22Rv1 (cell line): ENCODE results near the gene CHST15.

Experiments used
- H3K27ac ChIP-seq: fragments of 450-650 bp; 2 replicates; pipeline ENCODE4 v1.5.1; 2017
- CTCF ChIP-seq: fragments of 450-650 bp; IDR thresholded peaks from 2 replicates; pipeline ENCODE4 v1.5.1; 2017; ENCODE audit warnings: mild to moderate bottlenecking
- ZFX ChIP-seq: fragments of 450-650 bp; IDR thresholded peaks from 2 replicates; pipeline ENCODE4 v1.6.1; 2017; ENCODE audit warnings: antibody characterized with exemption, borderline replicate concordance

The CHST15 gene

GRCh38 chr10:124010563-124011131, 82.8 kb downstream of the CHST15 start:
- no peak overlapping the region for H3K27ac ChIP-seq
- no peak for TF ChIP-seq ZFX
- no peak for TF ChIP-seq CTCF

- TF ChIP-seq ZFX, result no peak
- TF ChIP-seq CTCF, result no peak
- H3K27ac ChIP-seq, result no peak overlapping the region
Measured at GRCh38 chr10:124010024-124010423, 83.4 kb downstream of the CHST15 start.

- no peak overlapping the region for H3K27ac ChIP-seq
- TF ChIP-seq CTCF (no peak), ZFX (no peak)
Measured at GRCh38 chr10:124009231-124010015, 84.0 kb downstream of the CHST15 start.

GRCh38 chr10:124008681-124009080, 84.7 kb downstream of the CHST15 start:
- H3K27ac ChIP-seq, result no peak overlapping the region
- no peak for TF ChIP-seq CTCF
- no peak for TF ChIP-seq ZFX

GRCh38 chr10:124008187-124008586, 85.2 kb downstream of the CHST15 start:
- H3K27ac ChIP-seq, result no peak overlapping the region
- no peak for TF ChIP-seq ZFX
- TF ChIP-seq CTCF, result no peak

- no peak for TF ChIP-seq ZFX
- TF ChIP-seq CTCF, result no peak
- H3K27ac ChIP-seq, result no peak overlapping the region
Measured at GRCh38 chr10:124007773-124008145, 85.6 kb downstream of the CHST15 start.

GRCh38 chr10:124007102-124007772, 86.2 kb downstream of the CHST15 start:
- no peak for TF ChIP-seq CTCF
- TF ChIP-seq ZFX, result no peak
- no peak overlapping the region for H3K27ac ChIP-seq
